ENCODE measurements around the gene NFS1. TPM values are rescaled to one million over a fixed set of nuclear protein-coding genes. Genes with fewer than 3 reads are reported as not detected.

NFS1 gene
- total RNA-seq, 2 experiments from 2014 or later = 28.3 to 30.8 TPM

DNA sequence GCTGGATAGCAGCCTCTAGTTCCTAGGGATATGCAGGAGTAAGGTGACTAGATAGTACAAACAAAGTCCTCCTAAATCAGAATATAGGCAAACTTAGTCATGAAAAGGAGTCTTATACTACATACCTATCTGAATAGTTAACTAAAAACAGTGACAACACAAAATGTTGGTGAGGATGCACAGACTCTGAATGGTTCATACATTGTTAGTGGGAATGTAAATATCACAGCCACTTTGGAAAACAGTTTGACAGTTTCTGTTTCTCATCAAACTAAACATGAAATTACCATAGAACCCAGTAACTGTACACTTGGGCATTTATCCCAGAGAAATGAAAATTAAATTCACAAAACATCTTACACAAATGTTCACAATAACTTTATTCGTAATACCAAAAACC, 17.2 kb downstream of the NFS1 start:
- no peaks in the 10 kb centered on the region for H3K27me3 Mint-ChIP-seq
- H3K36me3 Mint-ChIP-seq (ENCODE audit: low read depth) = peaks cover 16% of the 10 kb centered on the region
- POLR2A ChIA-PET = no interaction called here

GRCh38 chr20:35680452-35681183, 18.5 kb downstream of the NFS1 start:
- Mint-ChIP-seq H3K9me3 (no peaks in the 10 kb centered on the region), H3K27ac (no peak overlapping the region), H3K27me3 (no peaks in the 10 kb centered on the region), H3K36me3 (ENCODE audit: low read depth) (peaks cover 13% of the 10 kb centered on the region), H3K4me3 (no peak overlapping the region), H3K4me1 (no peaks in the 10 kb centered on the region)
- POLR2A ChIA-PET = interaction anchor here (2.1 kb wide), 1 partner anchor 62 kb away, joined by 5 read pairs; the partner anchor contains the start of gene RBM39
- no peak for DNase-seq
- CTCF ChIA-PET = interaction anchor here (0.6 to 1.3 kb wide), 2 partner anchors 15 to 29 kb away, joined by 3 to 4 read pairs; no protein-coding TSS in a partner anchor

More for the DNA sequence above, 17.2 kb downstream of the NFS1 start:
- Mint-ChIP-seq H3K9me3 (no peaks in the 10 kb centered on the region), H3K4me1 (no peaks in the 10 kb centered on the region), H3K27ac (no peak overlapping the region), H3K4me3 (no peak overlapping the region)
- CTCF ChIA-PET = no interaction called here
- DNase-seq = no peak

DNA sequence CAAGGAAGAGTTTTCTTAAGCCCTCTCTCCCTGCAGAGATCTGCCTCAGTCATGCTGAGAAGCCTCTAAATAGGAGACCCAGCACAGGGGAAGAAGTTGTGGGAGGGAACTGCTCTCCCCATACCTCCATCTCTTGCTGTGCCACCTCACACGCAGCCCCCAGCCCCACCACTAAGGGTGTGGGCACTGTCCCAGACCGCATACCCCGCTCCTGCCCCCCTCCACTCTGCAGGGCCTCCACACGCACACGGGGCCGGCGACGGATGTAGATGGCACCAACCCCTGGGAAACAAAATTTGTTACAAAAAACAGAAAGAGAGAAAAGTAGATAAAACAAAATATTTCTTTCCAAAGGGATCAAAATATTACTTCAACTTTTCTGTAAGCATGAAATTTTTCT, 24.2 kb downstream of the NFS1 start:
- H3K27ac Mint-ChIP-seq = no peak overlapping the region
- no peaks in the 10 kb centered on the region for H3K9me3 Mint-ChIP-seq
- no peaks in the 10 kb centered on the region for H3K27me3 Mint-ChIP-seq
- no peak overlapping the region for H3K4me3 Mint-ChIP-seq
- ChIA-PET CTCF (interaction anchor here (0.8 kb wide), 1 partner anchor 15 kb away, joined by 3 read pairs; no protein-coding TSS in a partner anchor), POLR2A (interaction anchor here (1.0 to 3.6 kb wide), 3 partner anchors 10 to 55 kb away, joined by 4 to 24 read pairs (median 4); partner anchors contain the start of genes CPNE1 and RBM12)
- DNase-seq = no peak
- peaks cover 43% of the 10 kb centered on the region for H3K36me3 Mint-ChIP-seq (ENCODE audit: low read depth)
- H3K4me1 Mint-ChIP-seq = no peaks in the 10 kb centered on the region

DNA sequence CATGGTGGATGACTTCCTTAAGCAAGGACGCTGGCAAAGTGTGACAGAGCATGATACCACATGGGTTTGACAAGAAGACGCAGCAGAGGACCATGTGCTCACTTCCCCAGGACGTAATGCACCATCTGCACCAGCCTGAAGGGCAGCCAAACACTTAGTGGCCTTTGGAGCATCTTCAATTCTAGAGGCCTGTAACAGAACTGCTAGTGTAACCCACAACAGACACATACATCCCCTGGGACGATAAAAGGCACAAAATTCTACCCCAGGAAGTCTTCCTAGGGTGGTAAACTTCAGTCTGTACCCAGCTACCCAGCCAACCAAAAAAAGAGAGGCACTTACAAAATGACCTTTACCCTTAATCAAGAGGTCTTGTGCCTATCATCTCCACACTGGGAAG, 25.3 kb downstream of the NFS1 start:
- no peak overlapping the region for H3K4me3 Mint-ChIP-seq
- H3K4me1 Mint-ChIP-seq = no peaks in the 10 kb centered on the region
- no peaks in the 10 kb centered on the region for H3K27me3 Mint-ChIP-seq
- no peaks in the 10 kb centered on the region for H3K9me3 Mint-ChIP-seq
- no peak overlapping the region for H3K27ac Mint-ChIP-seq
- POLR2A ChIA-PET = interaction anchor here (0.8 to 3.6 kb wide), 3 partner anchors 9 to 218 kb away, joined by 3 to 24 read pairs (median 3); partner anchors contain the start of genes CEP250, CPNE1 and RBM12
- peaks cover 45% of the 10 kb centered on the region for H3K36me3 Mint-ChIP-seq (ENCODE audit: low read depth)
- DNase-seq = peak; percentile 4
- CTCF ChIA-PET = no interaction called here

- POLR2A ChIA-PET = interaction anchor here (1.1 to 1.8 kb wide), 2 partner anchors 18 to 74 kb away, joined by 4 read pairs; no protein-coding TSS in a partner anchor
- Mint-ChIP-seq H3K36me3 (ENCODE audit: low read depth) (peaks cover 52% of the 10 kb centered on the region), H3K4me1 (peaks cover 4% of the 10 kb centered on the region), H3K4me3 (no peak overlapping the region), H3K9me3 (no peaks in the 10 kb centered on the region), H3K27ac (no peak overlapping the region), H3K27me3 (no peaks in the 10 kb centered on the region)
- DNase-seq = peak; percentile 5
- CTCF ChIA-PET = no interaction called here
Measured at GRCh38 chr20:35669681-35670080, 29.5 kb downstream of the NFS1 start.

DNA sequence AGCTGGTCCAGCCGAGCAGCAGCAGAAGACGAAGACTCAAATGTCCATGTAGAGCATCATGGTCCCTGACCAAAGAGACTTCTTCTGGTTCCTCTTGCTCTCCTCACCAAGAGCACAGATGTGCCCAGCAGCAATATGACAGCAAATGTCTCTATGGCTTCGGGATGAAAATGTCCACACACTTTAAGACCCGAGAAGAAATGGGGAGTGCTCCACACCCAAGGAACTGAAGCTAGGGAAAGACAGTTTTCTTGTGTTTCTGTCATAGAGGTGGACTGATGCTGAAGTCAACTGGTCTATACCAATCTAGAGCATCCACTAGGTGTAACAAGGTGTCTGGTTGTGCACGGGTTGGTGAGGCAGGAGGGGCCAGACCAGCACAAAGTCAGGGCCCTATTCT, 29.9 kb downstream of the NFS1 start:
- H3K4me1 Mint-ChIP-seq = peaks cover 4% of the 10 kb centered on the region
- ChIA-PET CTCF (no interaction called here), POLR2A (interaction anchor here (1.1 to 1.8 kb wide), 2 partner anchors 19 to 75 kb away, joined by 4 read pairs; no protein-coding TSS in a partner anchor)
- H3K9me3 Mint-ChIP-seq = no peaks in the 10 kb centered on the region
- no peaks in the 10 kb centered on the region for H3K27me3 Mint-ChIP-seq
- DNase-seq = no peak
- H3K36me3 Mint-ChIP-seq (ENCODE audit: low read depth) = peaks cover 53% of the 10 kb centered on the region
- no peak overlapping the region for H3K27ac Mint-ChIP-seq
- H3K4me3 Mint-ChIP-seq = no peak overlapping the region

DNA sequence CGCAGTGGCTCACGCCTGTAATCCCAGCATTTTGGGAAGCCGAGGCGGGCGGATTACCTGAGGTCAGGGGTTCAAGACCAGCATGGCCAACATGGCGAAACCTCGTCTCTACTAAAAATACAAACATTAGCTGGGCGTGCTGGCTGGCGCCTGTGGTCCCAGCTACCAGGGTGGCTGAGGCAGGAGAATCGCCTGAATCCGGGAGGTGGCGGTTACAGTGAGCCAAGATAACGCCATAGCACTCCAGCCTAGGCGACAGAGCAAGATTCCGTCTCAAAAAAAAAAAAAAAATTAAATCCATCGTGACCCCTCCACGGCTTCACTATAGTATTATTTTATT, 33.2 kb downstream of the NFS1 start:
- CTCF ChIA-PET = interaction anchor here (0.6 to 3.0 kb wide), 5 partner anchors 14 to 1169 kb away, joined by 3 to 24 read pairs (median 4); partner anchors contain the start of gene SCAND1
- H3K4me3 Mint-ChIP-seq = peak overlapping the region; percentile 18
- peaks cover 34% of the 10 kb centered on the region for H3K4me1 Mint-ChIP-seq

DNA sequence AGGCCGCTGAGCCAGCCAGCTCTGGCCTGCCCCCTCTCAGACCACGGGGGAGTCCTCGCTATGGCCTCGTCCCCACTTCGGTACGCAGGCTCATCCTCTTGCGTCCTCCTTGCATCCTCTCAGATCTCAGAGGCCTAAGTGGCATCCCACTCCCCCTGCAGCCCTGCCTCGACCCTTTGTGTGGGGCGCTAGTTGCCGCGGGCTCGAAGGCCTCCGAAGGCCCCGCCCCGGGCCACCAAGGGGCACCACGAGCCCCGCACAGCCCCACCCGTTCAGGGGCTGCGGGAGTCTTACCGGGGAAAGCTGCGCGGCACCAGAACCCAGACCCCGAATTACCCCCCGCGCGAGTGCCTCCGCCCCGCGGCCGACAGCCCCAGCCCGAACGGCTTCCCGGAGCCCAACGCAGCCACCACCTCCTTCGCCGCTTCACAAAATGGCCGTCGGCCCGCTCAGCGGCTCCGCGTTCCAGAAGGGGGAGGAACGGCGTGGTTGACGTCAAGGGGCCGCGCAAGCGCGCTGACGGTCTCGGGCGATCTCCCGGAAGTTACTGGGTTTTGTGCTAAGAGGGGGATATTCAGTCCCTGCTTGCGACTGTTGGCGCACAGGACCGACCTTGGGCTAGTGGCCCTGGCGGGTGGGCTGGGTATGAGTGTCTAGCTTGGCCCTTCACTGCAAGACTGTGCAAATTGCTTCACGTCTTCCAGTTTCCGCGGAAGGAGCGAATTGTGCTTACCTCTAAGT, 34.5 kb downstream of the NFS1 start, which contains the start of the genes CPNE1 and RBM12:
CPNE1 (minus strand) TSS at position 435 of the 741 bp plus-strand sequence. CDS start 31,977 bp downstream, outside the sequence.
RBM12 (minus strand) TSS at position 435 of the 741 bp plus-strand sequence. CDS start 9,578 bp downstream, outside the sequence.
- Mint-ChIP-seq H3K9me3 (no peaks in the 10 kb centered on the region), H3K27me3 (no peaks in the 10 kb centered on the region), H3K27ac (peak within 1 kb of the TSS; percentile 98), H3K36me3 (ENCODE audit: low read depth) (peaks cover 49% of the 10 kb centered on the region), H3K4me3 (peak within 1 kb of the TSS; percentile 95), H3K4me1 (peaks cover 46% of the 10 kb centered on the region)
- ChIA-PET CTCF (interaction anchor here (0.7 to 3.0 kb wide), 11 partner anchors 9 to 1149 kb away, joined by 3 to 24 read pairs (median 3); partner anchors contain the start of gene SCAND1), POLR2A (interaction anchor here (0.9 to 10.3 kb wide), 29 partner anchors 9 to 1672 kb away, joined by 3 to 198 read pairs (median 8); partner anchors contain the start of genes CEP250, ERGIC3, NFS1 and PHF20)
- peak; percentile 95 for DNase-seq

More for the DNA sequence above, 33.2 kb downstream of the NFS1 start:
- Mint-ChIP-seq H3K27ac (peak overlapping the region; percentile 24), H3K27me3 (no peaks in the 10 kb centered on the region), H3K36me3 (ENCODE audit: low read depth) (peaks cover 53% of the 10 kb centered on the region), H3K9me3 (no peaks in the 10 kb centered on the region)
- DNase-seq = no peak
- POLR2A ChIA-PET = interaction anchor here (1.0 to 10.3 kb wide), 6 partner anchors 10 to 175 kb away, joined by 3 to 198 read pairs (median 26); partner anchors contain the start of genes ERGIC3, RBM39 and SPAG4

GRCh38 chr20:35663516-35664465, 35.4 kb downstream of the NFS1 start:
- DNase-seq = peak; percentile 74
- ChIA-PET POLR2A (interaction anchor here (0.7 to 10.3 kb wide), 34 partner anchors 9 to 1671 kb away, joined by 3 to 198 read pairs (median 6); partner anchors contain the start of genes CEP250, EDEM2, ERGIC3 and NFS1), CTCF (interaction anchor here (0.7 to 3.0 kb wide), 9 partner anchors 8 to 1148 kb away, joined by 3 to 24 read pairs (median 3); partner anchors contain the start of genes SCAND1 and SPAG4)
- no peaks in the 10 kb centered on the region for H3K27me3 Mint-ChIP-seq
- H3K27ac Mint-ChIP-seq = peak overlapping the region; percentile 98
- peak overlapping the region; percentile 95 for H3K4me3 Mint-ChIP-seq
- H3K9me3 Mint-ChIP-seq = no peaks in the 10 kb centered on the region
- peaks cover 51% of the 10 kb centered on the region for H3K36me3 Mint-ChIP-seq (ENCODE audit: low read depth)
- H3K4me1 Mint-ChIP-seq = peaks cover 54% of the 10 kb centered on the region

DNA sequence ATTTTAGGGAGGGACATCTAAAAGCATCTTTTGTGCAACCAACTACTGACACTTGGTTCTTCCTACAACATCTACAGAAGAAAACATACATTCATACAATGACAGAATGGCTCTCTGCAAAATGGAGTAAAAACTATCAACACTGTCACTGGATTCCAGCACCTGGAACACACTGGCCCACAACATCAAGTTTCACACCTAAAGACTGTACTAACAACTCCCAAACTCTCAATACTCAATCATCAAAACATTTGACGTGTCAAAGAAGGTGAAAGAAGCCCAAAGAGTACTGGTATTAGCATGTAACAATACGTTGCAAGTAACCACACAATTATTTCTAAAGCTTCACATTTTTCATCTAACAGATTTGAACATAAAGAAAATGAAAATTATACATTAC, 36.6 kb downstream of the NFS1 start:
- H3K27ac Mint-ChIP-seq = peak overlapping the region; percentile 98
- DNase-seq = no peak
- H3K36me3 Mint-ChIP-seq (ENCODE audit: low read depth) = peaks cover 43% of the 10 kb centered on the region
- ChIA-PET CTCF (no interaction called here), POLR2A (interaction anchor here (1.3 to 10.3 kb wide), 13 partner anchors 9 to 292 kb away, joined by 3 to 198 read pairs (median 21); partner anchors contain the start of genes NFS1, PHF20, RBM39 and ROMO1)
- no peaks in the 10 kb centered on the region for H3K27me3 Mint-ChIP-seq
- H3K4me1 Mint-ChIP-seq = peaks cover 61% of the 10 kb centered on the region
- H3K9me3 Mint-ChIP-seq = no peaks in the 10 kb centered on the region
- peak overlapping the region; percentile 95 for H3K4me3 Mint-ChIP-seq

DNA sequence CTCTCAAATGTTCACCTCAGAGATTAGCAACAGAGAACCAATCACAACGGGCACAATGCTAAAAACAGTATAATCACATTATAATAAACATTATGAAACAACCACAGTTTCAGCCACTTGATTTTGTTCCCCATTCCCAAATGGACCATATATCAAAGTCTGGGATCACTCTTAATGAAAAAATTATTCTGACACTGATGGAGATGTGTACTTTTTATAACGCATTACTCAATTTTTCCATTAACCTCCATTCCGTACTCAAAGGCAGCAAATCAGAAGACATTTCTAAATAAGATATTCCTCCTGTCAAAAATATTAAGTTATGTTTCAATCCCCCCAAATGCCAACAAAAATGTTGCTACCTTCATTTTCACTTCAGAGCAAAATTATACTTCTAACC, 37.2 kb downstream of the NFS1 start:
- DNase-seq = no peak
- ChIA-PET POLR2A (interaction anchor here (0.9 to 10.3 kb wide), 10 partner anchors 12 to 291 kb away, joined by 3 to 198 read pairs (median 16); partner anchors contain the start of genes NFS1, RBM39, ROMO1 and SPAG4), CTCF (interaction anchor here (0.9 kb wide), 1 partner anchor 46 kb away, joined by 4 read pairs; the partner anchor contains the start of gene SPAG4)
- peaks cover 67% of the 10 kb centered on the region for H3K4me1 Mint-ChIP-seq
- H3K36me3 Mint-ChIP-seq (ENCODE audit: low read depth) = peaks cover 48% of the 10 kb centered on the region
- H3K27me3 Mint-ChIP-seq = no peaks in the 10 kb centered on the region
- H3K4me3 Mint-ChIP-seq = peak overlapping the region; percentile 95
- H3K9me3 Mint-ChIP-seq = no peaks in the 10 kb centered on the region
- H3K27ac Mint-ChIP-seq = peak overlapping the region; percentile 98
